ENCODE measurements around the gene CFAP46. TPM values are rescaled to one million over a fixed set of nuclear protein-coding genes. Genes with fewer than 3 reads are reported as not detected.

Gene CFAP46
- total and polyA plus RNA-seq, 2 of the 8 experiments (the other 6 are each of a cell fraction or from before 2014, with no cell fraction given): 2.6 to 4.8 TPM

DNA sequence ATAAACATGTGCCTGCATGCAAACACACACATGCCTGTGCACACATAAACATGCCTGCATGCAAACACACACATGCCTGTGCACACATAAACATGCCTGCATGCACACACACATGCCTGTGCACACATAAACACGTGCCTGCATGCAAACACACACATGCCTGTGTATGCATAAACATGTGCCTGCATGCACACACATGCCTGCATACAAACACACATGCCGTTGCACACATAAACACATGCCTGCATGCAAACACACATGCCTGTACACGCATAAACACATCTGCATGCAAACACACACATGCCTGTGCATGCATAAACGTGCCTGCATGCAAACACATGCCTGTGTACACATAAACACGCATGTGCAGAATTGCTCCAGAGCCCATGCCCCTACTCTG, 178.8 kb downstream of the CFAP46 start:
- no peak overlapping the region for H2BK120ac ChIP-seq (replicated peaks; ENCODE audit: low read depth, low read length)
- ChIA-PET POLR2A (ENCODE audit: partially characterized antibody) (interaction anchor here (0.6 kb wide), 1 partner anchor 132 kb away, joined by 3 read pairs; no protein-coding TSS in a partner anchor), CTCF (ENCODE audit: partially characterized antibody) (interaction anchor here (0.8 kb wide), 1 partner anchor 109 kb away, joined by 5 read pairs; no protein-coding TSS in a partner anchor)
- peaks cover 8 to 12% of the 10 kb centered on the region in 2 experiments; a peak in 2 of 4 replicates for H3K9me3 ChIP-seq (ENCODE audit: insufficient read depth in 2 of 2, low read depth in 1 of 2, low read length in 1 of 2)
- H3K79me1 ChIP-seq (ENCODE audit: low read depth, low read length): no peaks in the 10 kb centered on the region
- DNase-seq (ENCODE audit: low read depth in 1 of 2, low spot score in 2 of 2) (no peak), FAIRE-seq (no peak)
- H3K18ac ChIP-seq (ENCODE audit: extremely low read depth, low read length): no peak overlapping the region
- H3K4ac ChIP-seq (replicated peaks; ENCODE audit: insufficient read length, low read depth, low read length): no peak overlapping the region
- no peak overlapping the region for H4K5ac ChIP-seq (ENCODE audit: insufficient read length, low read depth, low read length)
- H3K4me3 ChIP-seq (ENCODE audit: extremely low read depth in 1 of 4, insufficient read depth in 2 of 4, low read depth in 3 of 4, low read length in 4 of 4): no peak overlapping the region
- no peak overlapping the region for H2AK5ac ChIP-seq (ENCODE audit: low read depth, low read length)
- no peaks in the 10 kb centered on the region; a peak in 1 of 7 replicates for H3K4me1 ChIP-seq (replicated peaks in 1 of 4; ENCODE audit: control insufficient read depth in 3 of 4, insufficient read depth in 4 of 4, low read length in 3 of 4)
- no peak overlapping the region for H3K4me2 ChIP-seq (ENCODE audit: insufficient read depth in 1 of 2, low read depth in 2 of 2, low read length in 2 of 2)
- H4K20me1 ChIP-seq (replicated peaks in 1 of 2; ENCODE audit: control insufficient read depth in 1 of 2, insufficient read depth in 2 of 2, low read length in 2 of 2): peaks cover 0 to 6% of the 10 kb centered on the region in 2 experiments
- TF ChIP-seq ASH2L (IDR thresholded peaks at IDR 0.05; ENCODE audit: low read length) (no peak), SAP30 (IDR thresholded peaks at IDR 0.05; ENCODE audit: insufficient read depth, insufficient replicate concordance, low read length) (no peak), SIN3A (conservative IDR thresholded peaks at IDR 0.05 in 1 of 2, IDR thresholded peaks at IDR 0.05 in 1 of 2; ENCODE audit: low read depth in 1 of 2, low read length in 2 of 2) (no peak)
- no peaks in the 10 kb centered on the region for H3K79me2 ChIP-seq (ENCODE audit: control insufficient read depth in 1 of 2, insufficient read depth in 2 of 2, low read length in 2 of 2)
- H2BK12ac ChIP-seq (ENCODE audit: low read depth, low read length): no peak overlapping the region
- no peak overlapping the region for H3K27ac ChIP-seq (ENCODE audit: low read depth, low read length)
- no peak overlapping the region for H2BK20ac ChIP-seq (ENCODE audit: low read length)
- H4K91ac ChIP-seq (replicated peaks; ENCODE audit: insufficient read length, low read length): no peak overlapping the region
- H2AFZ ChIP-seq (ENCODE audit: low read length): no peak overlapping the region
- no peaks in the 10 kb centered on the region for H3K27me3 ChIP-seq (replicated peaks in 1 of 4; ENCODE audit: control insufficient read depth in 3 of 4, extremely low read depth in 1 of 4, insufficient read depth in 3 of 4, low read length in 3 of 4)
- H3K9ac ChIP-seq (replicated peaks in 1 of 4; ENCODE audit: extremely low read depth in 1 of 4, low read depth in 3 of 4, low read length in 3 of 4): no peak overlapping the region
- no peaks in the 10 kb centered on the region for H3K36me3 ChIP-seq (ENCODE audit: control insufficient read depth in 2 of 4, insufficient read depth in 4 of 4, low read length in 3 of 4)
- no peaks in the 10 kb centered on the region for H3K23me2 ChIP-seq (ENCODE audit: low read depth, low read length)
- H3K56ac ChIP-seq (replicated peaks; ENCODE audit: insufficient read length, low read depth, low read length): no peak overlapping the region
- 87% methylated on average over 5 of the region's 5 CpGs; no CpG with 5 or more reads in 1 of the 2 experiments for WGBS, 2 experiments (ENCODE audit: extremely low coverage in 1 of 2, insufficient coverage in 1 of 2, insufficient read length in 1 of 2, insufficient replicate concordance in 2 of 2, low coverage in 1 of 2, low lambda C conversion rate in 2 of 2, missing lambda C conversion rate in 1 of 2)
- no peak overlapping the region for H2BK5ac ChIP-seq (ENCODE audit: low read depth, low read length)
- no peak overlapping the region for H3K14ac ChIP-seq (ENCODE audit: insufficient read length)
- H3K23ac ChIP-seq (ENCODE audit: insufficient read length): no peak overlapping the region
- H4K8ac ChIP-seq (ENCODE audit: extremely low read depth, insufficient read depth, low read length): no peak overlapping the region
- no peak overlapping the region for H2BK15ac ChIP-seq (ENCODE audit: low read length)
